GM21390 (cell line): ENCODE results near the gene ZNF275.
"Not testable (repeated sequence)": the region's sequence is repeated elsewhere in the genome, so short reads cannot be mapped to it uniquely, and the experiment has no call there.

Experiments used
- ATAC-seq: cut with Tn5 transposase; IDR thresholded peaks from one replicate; pipeline ENCODE4 v1.9.1; 2021; ENCODE audit not compliant: unreplicated experiment

The ZNF275 gene

DNA sequence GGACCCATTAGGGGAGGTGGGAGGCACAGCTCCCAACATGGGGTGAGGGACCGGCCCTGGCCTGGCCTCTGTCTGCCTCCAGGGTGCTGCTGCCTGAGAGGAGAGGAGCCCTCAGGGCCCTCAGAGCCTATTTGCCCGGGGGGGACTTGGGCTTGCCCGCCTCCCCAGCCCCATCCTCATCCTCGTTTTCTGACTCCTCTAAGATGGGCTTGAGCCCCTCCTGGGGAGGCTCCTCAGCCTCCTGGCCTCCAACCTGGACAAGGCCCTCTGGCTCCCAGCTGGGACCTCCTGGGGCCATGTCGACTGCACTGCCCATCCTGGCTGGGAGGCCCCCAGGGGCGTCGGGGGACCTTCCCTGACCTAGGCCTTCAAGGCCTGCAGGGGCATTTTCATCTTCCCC, 15.1 kb upstream of the ZNF275 start:
- ATAC-seq, result no peak

GRCh38 chrX:153319295-153320046, 14.5 kb upstream of the ZNF275 start:
- no peak for ATAC-seq

GRCh38 chrX:153320047-153320443, 13.9 kb upstream of the ZNF275 start:
- not testable (repeated sequence) for ATAC-seq

DNA sequence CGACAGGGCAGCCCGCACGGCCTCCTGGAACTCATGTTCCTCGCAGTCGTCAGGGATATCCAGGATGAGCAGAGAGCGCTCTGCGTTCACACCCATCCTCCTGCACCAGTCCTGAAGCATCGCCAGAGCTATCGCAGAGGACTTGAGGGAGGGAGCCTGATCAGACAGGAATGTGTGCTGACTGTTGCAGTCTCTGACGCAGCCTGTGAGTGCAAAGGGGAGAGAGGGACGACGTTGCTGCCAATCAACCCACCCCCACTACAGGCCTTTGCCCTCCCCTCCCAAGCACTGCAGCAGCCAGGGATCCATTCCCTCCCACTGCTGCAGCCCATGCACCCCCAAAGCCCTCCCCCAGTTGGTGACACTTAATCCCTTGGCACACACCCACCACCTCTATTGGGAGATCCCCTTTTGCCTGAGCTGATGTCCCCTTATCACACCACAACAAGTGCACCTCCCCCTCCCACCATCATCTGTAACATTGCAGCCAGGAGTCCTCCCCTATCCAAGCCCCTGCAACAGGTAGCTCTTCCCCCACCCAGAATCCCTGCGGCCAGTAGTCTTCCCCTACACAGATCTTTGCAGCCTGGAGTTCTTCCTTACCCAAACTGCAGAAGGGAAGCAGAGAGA, 13.3 kb upstream of the ZNF275 start:
- ATAC-seq, result no peak

GRCh38 chrX:153321381-153322124, 12.4 kb upstream of the ZNF275 start, which contains the start of gene PNMA6F:
PNMA6F (minus strand) TSS chrX:153321767; CDS start chrX:153320674, 1,093 bp downstream.
- no peak for ATAC-seq

GRCh38 chrX:153327561-153327960, 6.4 kb upstream of the ZNF275 start:
- ATAC-seq, result no peak

GRCh38 chrX:153333266-153333665, 687 bp upstream of the ZNF275 start:
- ATAC-seq, result no peak

DNA sequence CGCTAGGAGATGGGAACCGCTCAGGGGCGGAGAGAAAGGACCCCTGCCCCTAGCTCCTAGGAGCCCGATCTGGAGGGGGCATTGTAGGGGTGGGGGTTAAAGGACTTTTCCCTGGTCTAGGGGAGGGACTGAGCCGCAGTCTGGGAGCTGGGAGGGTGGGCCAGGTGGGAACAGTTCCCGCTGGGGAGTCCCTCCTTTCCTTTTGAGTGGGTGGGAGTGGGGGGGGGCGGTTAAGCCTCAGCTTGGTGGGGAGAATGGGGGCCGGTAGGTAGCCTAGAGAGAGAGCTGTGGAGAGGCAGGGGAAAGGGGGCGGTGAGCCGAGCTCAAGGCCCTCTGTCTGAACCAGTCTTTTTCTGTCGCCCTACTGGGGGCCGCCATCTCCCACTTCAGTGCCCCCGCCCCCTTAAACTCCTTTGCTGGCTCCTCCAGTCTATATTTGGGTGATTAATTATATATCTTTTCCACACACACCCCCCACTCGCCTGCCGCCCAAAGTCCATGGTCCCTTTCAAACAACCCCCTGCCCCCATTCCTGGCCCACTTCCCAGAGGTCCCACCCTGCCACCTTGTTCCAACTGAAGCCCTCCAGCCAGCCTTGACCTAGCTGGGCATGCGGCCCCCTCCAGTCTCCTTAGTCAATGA, 822 bp downstream of the ZNF275 start:
- no peak for ATAC-seq

DNA sequence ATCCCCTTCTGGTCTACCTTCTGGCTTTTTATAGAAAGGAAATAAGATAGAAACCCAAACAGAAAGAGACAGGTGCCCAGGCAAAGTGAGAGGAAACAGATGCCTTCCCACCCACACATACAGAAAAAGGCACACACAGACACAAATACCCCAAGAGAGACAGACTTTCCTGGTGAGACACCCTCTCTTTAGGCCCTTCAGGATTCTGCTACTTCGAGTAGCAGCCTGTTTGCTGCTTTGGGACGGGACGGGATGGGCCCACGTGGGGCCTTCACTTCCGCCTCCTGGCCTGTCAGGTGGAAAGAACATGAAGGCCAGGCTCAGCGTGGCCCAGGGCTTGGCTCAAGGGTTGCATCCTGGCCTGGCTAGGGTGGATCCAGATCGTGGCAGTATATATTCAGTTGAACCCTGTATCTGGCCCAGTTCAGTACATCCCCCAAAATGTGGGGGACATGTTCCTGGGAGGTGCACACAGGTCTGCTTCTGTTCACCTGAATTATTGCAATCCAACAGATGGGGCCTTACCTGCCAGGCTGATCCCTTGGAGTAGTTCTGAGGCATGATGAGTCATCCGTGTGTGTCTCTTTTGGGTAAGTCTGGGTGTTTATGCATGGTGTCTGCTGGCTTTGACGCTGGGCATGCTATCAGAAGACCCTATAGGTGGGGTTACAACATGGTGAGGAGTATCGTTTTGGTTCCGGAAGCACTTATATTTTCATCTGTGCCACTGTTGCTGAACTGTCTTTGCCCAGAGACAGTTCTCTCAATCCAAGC, 2.4 kb downstream of the ZNF275 start:
- peak; percentile 40 for ATAC-seq

DNA sequence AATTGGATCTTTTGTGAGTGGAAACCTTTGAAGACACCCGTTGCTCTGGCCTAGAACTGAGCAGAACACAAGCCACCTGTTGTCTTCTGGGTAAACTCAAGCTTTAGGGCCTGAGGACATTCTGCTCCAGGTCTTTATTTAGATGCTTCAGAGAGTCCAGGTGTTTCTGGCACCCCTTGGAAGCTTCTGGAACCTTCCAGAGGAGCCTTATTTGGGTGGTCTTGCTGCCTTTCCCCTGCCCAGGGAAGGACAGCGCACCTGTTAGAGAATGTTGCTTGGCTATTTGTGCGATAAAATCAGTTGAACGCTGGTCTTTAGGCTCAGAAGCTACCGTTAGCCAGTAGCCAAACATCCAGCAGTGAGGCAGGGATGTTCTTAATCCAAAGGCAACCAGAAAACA, 3.0 kb downstream of the ZNF275 start:
- ATAC-seq, result no peak

GRCh38 chrX:153338836-153339235, 4.9 kb downstream of the ZNF275 start:
- no peak for ATAC-seq

- no peak for ATAC-seq
These were observed 5.7 kb downstream of the ZNF275 start for GRCh38 chrX:153339662-153340061.

GRCh38 chrX:153340111-153340510, 6.2 kb downstream of the ZNF275 start:
- no peak for ATAC-seq

GRCh38 chrX:153342762-153343558, 9.0 kb downstream of the ZNF275 start:
- no peak for ATAC-seq

DNA sequence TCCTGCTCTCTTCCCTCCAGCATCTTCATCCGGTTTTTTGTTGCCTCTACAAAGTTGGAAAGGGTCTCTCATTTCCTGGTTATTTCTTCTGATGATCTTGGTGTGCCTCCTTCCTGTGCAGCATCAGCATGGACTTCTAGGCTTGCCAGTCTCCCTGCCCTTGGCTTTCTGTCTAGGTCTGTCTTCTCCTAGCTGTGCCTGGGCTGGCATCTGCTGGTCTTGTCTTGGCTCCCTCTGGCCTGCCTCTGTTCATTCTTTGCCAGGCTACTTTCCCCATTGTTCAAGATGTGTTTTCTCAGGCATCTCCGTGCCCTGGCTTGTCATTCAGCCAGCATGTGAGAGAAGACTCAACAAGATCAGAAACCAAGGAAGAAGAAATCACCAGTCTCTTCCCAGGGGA, 9.7 kb downstream of the ZNF275 start:
- no peak for ATAC-seq

DNA sequence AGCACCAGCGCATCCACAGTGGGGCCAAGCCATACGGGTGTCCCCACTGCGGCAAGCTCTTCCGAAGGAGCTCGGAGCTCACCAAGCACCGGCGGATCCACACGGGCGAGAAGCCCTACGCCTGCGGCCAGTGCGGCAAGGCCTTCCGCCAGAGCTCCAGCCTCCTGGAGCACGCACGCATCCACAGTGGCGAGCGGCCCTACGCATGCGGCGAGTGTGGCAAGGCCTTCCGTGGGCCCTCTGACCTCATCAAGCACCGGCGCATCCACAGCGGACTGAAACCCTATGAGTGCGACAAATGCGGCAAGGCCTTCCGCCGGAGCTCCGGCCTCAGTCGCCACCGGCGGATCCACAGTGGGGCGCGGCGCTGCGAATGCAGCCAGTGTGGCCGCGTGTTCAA, 13.6 kb downstream of the ZNF275 start:
- ATAC-seq, result no peak

- no peak for ATAC-seq
These were observed 14.5 kb downstream of the ZNF275 start for GRCh38 chrX:153348421-153348820.

DNA sequence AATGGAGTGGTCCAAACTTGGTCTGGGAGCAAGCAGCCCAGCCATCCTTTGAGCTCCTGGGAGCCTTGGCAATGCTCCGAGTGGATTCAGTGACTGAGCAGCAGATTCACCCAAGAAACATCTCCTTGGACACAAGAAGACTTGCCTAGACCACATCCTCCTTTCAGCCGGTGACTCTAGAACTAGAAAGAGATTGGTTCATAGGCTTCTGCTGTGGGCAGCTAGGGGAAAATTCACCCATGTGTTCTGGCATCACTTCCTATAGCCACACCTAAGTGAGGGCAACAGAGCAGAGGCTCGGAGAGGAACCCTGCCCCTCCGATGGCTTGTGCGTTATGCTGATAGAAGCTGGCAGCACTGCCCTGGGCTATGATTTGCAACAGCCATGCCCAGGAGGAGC, 16.0 kb downstream of the ZNF275 start:
- ATAC-seq, result no peak

- ATAC-seq, result no peak
These were observed 18.0 kb downstream of the ZNF275 start for GRCh38 chrX:153351981-153352380.

DNA sequence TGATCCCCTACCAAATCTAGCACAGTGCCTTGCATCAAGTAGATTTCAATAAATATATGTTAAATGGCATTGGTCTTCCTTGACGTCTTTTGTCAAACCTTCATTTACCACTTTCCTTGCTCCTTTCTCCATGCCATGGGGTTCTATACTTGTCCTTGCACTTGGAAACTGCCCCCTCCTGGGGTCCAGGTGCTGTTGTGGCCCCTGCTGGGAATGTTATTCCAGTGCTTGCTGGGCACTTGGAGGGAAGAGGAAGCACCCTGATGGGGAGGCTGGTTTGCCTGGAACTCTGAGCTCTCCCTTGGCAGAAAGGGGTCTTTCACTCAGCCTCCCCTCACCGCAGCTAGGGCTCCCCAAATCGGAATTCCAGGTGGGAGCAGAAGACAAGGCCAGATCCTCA, 18.9 kb downstream of the ZNF275 start:
- ATAC-seq, result no peak
